Esophagus squamous epithelium (tissue), 5 donors: ENCODE measurements around the gene KLHL29. TPM values are rescaled to one million over a fixed set of nuclear protein-coding genes. Genes with fewer than 3 reads are reported as not detected.

ENCODE experiments used
- DNase-seq: peaks from one replicate; lab custom pipeline; 2025; lab: John Stamatoyannopoulos, UW
- H3K27ac ChIP-seq, 4 donors: fragments of 200-600 bp; sonication (generic); one replicate each; pipeline ENCODE4 v1.5.1; 2016 to 2019; ENCODE audit warnings: mild to moderate bottlenecking in 1 of 4
- H3K27me3 ChIP-seq, 4 donors: fragments of 200-600 bp; sonication (generic); 1 replicate in 3 of 4; 2 replicates in 1 of 4; pipeline versions ENCODE4 v1.5.1 to v1.6.0; 2017 to 2021; ENCODE audit warnings: antibody characterized with exemption in 1 of 4
- H3K36me3 ChIP-seq, 3 donors: fragments of 200-600 bp; sonication (generic); one replicate each; pipeline ENCODE4 v1.5.1; 2016 to 2019
- H3K4me1 ChIP-seq, 3 donors: fragments of 200-600 bp; sonication (generic); one replicate each; pipeline ENCODE4 v1.5.1; 2017 to 2019
- H3K4me3 ChIP-seq, 4 donors: fragments of 200-600 bp; sonication (generic); 1 replicate in 3 of 4; 2 replicates in 1 of 4; pipeline ENCODE4 v1.5.1; 2016 to 2019; ENCODE audit warnings: mild to moderate bottlenecking in 2 of 4, moderate library complexity in 1 of 4
- H3K9me3 ChIP-seq, 3 donors: fragments of 200-600 bp; sonication (generic); one replicate each; pipeline ENCODE4 v1.5.1; 2016 to 2019
- CTCF ChIP-seq, 6 experiments: fragments of 450-650 bp in 4 of 6; fragments of 200-600 bp in 2 of 6; sonication (generic) in 2 of 6; IDR thresholded peaks; one replicate each; pipeline ENCODE4 v1.5.1; 2016 to 2019; ENCODE audit warnings: antibody characterized with exemption in 6 of 6, mild to moderate bottlenecking in 4 of 6, moderate library complexity in 4 of 6
- POLR2A ChIP-seq, 4 donors: fragments of 450-650 bp; IDR thresholded peaks; one replicate each; pipeline ENCODE4 v1.6.1; 2017; ENCODE audit warnings: antibody characterized with exemption in 4 of 4, mild to moderate bottlenecking in 4 of 4, moderate library complexity in 3 of 4
- WGBS, 2 donors: methylation state at CpG; one replicate each; pipeline ENCODE4 v1.1.5; 2018; 5-methylcytosine and 5-hydroxymethylcytosine counted together
- intact Hi-C: fragments of 100-400 bp; cut with DNase I; formaldehyde crosslinking; loops from one replicate; pipeline ENCODE4 v1.15.0; 2022
- total RNA-seq, 4 donors: library from RNA; depleted of rRNA; stranded (reverse); fragments of >200 nt; gene quantifications; one replicate each; pipeline ENCODE4 v1.1.0, GENCODE V29; 2016
- donor health status: DM: yes; HTN: yes; CAD: no.

KLHL29 gene
- total RNA-seq, 4 donors from 2014 or later = 3.4 to 11.8 (median 5.9) TPM

- WGBS, 2 donors = 81 to 100% methylated on average over 2 to 5 of the region's 5 CpGs
- no peaks in the 10 kb centered on the region for H3K36me3 ChIP-seq
- H3K27me3 ChIP-seq = no peaks in the 10 kb centered on the region
- H3K4me3 ChIP-seq = no peak overlapping the region
- H3K27ac ChIP-seq = no peak overlapping the region
- H3K4me1 ChIP-seq = peaks cover 8 to 82% (median 38%) of the 10 kb centered on the region in 3 donors
- DNase-seq = no peak
- intact Hi-C loops = no loop called here
- no peaks in the 10 kb centered on the region for H3K9me3 ChIP-seq
- TF ChIP-seq CTCF (IDR thresholded peaks at IDR 0.05) (no peak), POLR2A (IDR thresholded peaks at IDR 0.05) (no peak)
Measured at GRCh38 chr2:23496456-23496855, 111.5 kb downstream of the KLHL29 start.

- no peaks in the 10 kb centered on the region for H3K27me3 ChIP-seq
- intact Hi-C loops = no loop called here
- H3K36me3 ChIP-seq = no peaks in the 10 kb centered on the region
- DNase-seq = no peak
- H3K4me3 ChIP-seq = no peak overlapping the region
- peaks cover 8 to 84% (median 38%) of the 10 kb centered on the region in 3 donors for H3K4me1 ChIP-seq
- H3K9me3 ChIP-seq = no peaks in the 10 kb centered on the region
- WGBS, 2 donors = 24 to 36% methylated on average over 6 to 7 of the region's 7 CpGs
- H3K27ac ChIP-seq = peak overlapping the region in 2 of 4 donors; percentile 36 to 37
- TF ChIP-seq CTCF (IDR thresholded peaks at IDR 0.05) (no peak), POLR2A (IDR thresholded peaks at IDR 0.05) (no peak)
Measured at GRCh38 chr2:23497063-23497462, 112.1 kb downstream of the KLHL29 start.

- Histone ChIP-seq H3K4me3 (no peak overlapping the region), H3K36me3 (no peaks in the 10 kb centered on the region), H3K27me3 (no peaks in the 10 kb centered on the region), H3K4me1 (peaks cover 8 to 84% (median 38%) of the 10 kb centered on the region in 3 donors), H3K9me3 (no peaks in the 10 kb centered on the region), H3K27ac (peak overlapping the region in 2 of 4 donors; percentile 36 to 37)
- intact Hi-C loops = no loop called here
- no peak for DNase-seq
- TF ChIP-seq POLR2A (IDR thresholded peaks at IDR 0.05) (no peak), CTCF (IDR thresholded peaks at IDR 0.05) (no peak)
- 19 to 38% methylated on average over 6 of the region's 6 CpGs for WGBS, 2 donors
Measured at GRCh38 chr2:23497536-23497935, 112.6 kb downstream of the KLHL29 start.

GRCh38 chr2:23498943-23499342, 114.0 kb downstream of the KLHL29 start:
- Histone ChIP-seq H3K9me3 (no peaks in the 10 kb centered on the region), H3K27me3 (no peaks in the 10 kb centered on the region), H3K4me1 (peaks cover 8 to 80% (median 38%) of the 10 kb centered on the region in 3 donors), H3K36me3 (no peaks in the 10 kb centered on the region), H3K4me3 (no peak overlapping the region), H3K27ac (peak overlapping the region in 2 of 4 donors; percentile 63 to 65)
- 59 to 64% methylated on average over 7 of the region's 7 CpGs for WGBS, 2 donors
- intact Hi-C loops = no loop called here
- DNase-seq = no peak
- TF ChIP-seq CTCF (IDR thresholded peaks at IDR 0.05) (no peak), POLR2A (IDR thresholded peaks at IDR 0.05) (no peak)

- TF ChIP-seq POLR2A (IDR thresholded peaks at IDR 0.05) (no peak), CTCF (IDR thresholded peaks at IDR 0.05) (no peak)
- H3K4me1 ChIP-seq = peaks cover 8 to 76% (median 38%) of the 10 kb centered on the region in 3 donors
- H3K27ac ChIP-seq = peak overlapping the region in 2 of 4 donors; percentile 63 to 65
- DNase-seq = no peak
- 69% methylated on average over 7 to 8 of the region's 8 CpGs for WGBS, 2 donors
- H3K27me3 ChIP-seq = no peaks in the 10 kb centered on the region
- H3K36me3 ChIP-seq = no peaks in the 10 kb centered on the region
- no peaks in the 10 kb centered on the region for H3K9me3 ChIP-seq
- intact Hi-C loops = no loop called here
- H3K4me3 ChIP-seq = no peak overlapping the region
Measured at GRCh38 chr2:23499439-23499838, 114.5 kb downstream of the KLHL29 start.
